ENCODE data around the gene CLSTN2. TPM values are rescaled to one million over a fixed set of nuclear protein-coding genes. Genes with fewer than 3 reads are reported as not detected.
A peak's percentile ranks its signal among the peaks of the same experiment; 100 is the strongest.

CLSTN2 gene
- total and polyA plus RNA-seq, 9 donors, result 28.9 to 263 (median 134) TPM

DNA sequence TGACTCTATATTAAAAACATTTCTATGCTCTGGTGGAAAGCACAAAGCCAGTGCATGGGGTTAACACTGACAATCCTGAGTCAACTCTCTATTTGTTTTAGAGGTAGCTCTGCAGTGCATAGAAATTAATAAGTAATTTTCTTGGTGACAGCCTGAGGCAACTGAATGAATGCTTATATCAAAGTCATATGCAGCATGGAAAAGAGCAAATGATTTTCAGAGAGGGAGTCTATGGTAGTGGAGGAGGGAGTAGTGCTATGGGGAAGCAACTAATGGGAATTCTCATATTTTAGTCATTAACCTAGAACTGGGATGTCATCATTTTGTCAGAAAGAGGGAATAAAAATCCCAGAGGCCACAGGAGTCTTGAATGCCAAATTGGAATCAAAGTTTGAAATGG is 99.1 kb downstream of the CLSTN2 start:
- H3K4me1 ChIP-seq (ENCODE audit: insufficient read depth), result peaks cover 3% of the 10 kb centered on the region
- intact Hi-C loops (cut with DNase I), result no loop called here
- no peak overlapping the region for H3K27ac ChIP-seq
- TF ChIP-seq POLR2A (IDR thresholded peaks at IDR 0.05) (no peak), EP300 (IDR thresholded peaks at IDR 0.05) (no peak)
- TF ChIP-seq, protein P1, sequence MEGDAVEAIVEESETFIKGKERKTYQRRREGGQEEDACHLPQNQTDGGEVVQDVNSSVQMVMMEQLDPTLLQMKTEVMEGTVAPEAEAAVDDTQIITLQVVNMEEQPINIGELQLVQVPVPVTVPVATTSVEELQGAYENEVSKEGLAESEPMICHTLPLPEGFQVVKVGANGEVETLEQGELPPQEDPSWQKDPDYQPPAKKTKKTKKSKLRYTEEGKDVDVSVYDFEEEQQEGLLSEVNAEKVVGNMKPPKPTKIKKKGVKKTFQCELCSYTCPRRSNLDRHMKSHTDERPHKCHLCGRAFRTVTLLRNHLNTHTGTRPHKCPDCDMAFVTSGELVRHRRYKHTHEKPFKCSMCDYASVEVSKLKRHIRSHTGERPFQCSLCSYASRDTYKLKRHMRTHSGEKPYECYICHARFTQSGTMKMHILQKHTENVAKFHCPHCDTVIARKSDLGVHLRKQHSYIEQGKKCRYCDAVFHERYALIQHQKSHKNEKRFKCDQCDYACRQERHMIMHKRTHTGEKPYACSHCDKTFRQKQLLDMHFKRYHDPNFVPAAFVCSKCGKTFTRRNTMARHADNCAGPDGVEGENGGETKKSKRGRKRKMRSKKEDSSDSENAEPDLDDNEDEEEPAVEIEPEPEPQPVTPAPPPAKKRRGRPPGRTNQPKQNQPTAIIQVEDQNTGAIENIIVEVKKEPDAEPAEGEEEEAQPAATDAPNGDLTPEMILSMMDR (IDR thresholded peaks at IDR 0.05), result no peak
- H3K4me3 ChIP-seq, result no peak overlapping the region
- no peaks in the 10 kb centered on the region for H3K9me3 ChIP-seq
- no peaks in the 10 kb centered on the region for H3K27me3 ChIP-seq
- no peak for DNase-seq
- H3K36me3 ChIP-seq, result no peaks in the 10 kb centered on the region

DNA sequence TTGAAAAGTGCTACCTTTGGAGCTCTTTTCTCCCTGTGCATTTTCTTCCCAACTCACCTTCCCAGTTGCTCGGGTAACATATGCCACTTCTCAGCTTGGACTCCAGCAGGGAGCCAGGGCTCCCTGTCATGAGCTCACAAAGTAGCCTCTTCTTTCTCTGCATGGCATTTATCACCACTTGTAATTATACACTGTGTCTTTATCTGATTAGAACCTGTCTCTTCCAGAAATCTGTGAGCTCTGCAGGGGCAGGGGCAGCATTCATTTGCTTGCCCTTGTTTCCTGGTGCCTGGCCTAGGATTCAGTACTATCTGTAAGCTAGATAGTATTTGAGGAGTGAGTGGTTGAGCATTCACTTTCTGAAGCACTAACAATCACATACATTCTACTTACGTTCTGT is 100.9 kb downstream of the CLSTN2 start:
- no peak overlapping the region for H3K27ac ChIP-seq
- peaks cover 3% of the 10 kb centered on the region for H3K4me1 ChIP-seq (ENCODE audit: insufficient read depth)
- no peaks in the 10 kb centered on the region for H3K27me3 ChIP-seq
- no peak overlapping the region for H3K4me3 ChIP-seq
- intact Hi-C loops (cut with DNase I), result no loop called here
- no peak for TF ChIP-seq EP300 (IDR thresholded peaks at IDR 0.05)
- TF ChIP-seq, protein P1 (IDR thresholded peaks at IDR 0.05), result no peak
- no peak for TF ChIP-seq POLR2A (IDR thresholded peaks at IDR 0.05)
- WGBS, 3 donors, result 83 to 85% (median 83%) methylated on average over 2 of the region's 2 CpGs
- H3K36me3 ChIP-seq, result no peaks in the 10 kb centered on the region
- DNase-seq, result no peak
- H3K9me3 ChIP-seq, result no peaks in the 10 kb centered on the region

DNA sequence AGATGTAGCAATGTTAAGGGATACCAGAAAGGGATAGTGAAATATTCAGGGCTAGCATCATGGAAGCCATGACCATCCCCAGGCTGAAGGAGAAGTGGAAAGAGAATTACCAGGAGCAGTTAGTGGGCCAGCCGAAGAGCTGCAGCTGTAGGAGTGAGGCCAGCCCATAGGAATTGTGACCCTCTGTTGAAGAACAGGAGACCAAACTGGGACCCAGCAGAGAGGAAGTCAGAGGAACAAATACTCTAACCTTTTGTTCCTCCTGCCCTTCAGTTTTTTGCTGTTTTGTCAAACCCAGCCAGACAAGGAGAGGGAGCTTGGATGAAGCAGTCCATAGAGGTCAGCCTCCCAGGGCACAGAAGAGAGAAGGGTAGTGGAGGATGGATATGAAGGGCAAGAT is 115.4 kb downstream of the CLSTN2 start:
- no peaks in the 10 kb centered on the region for H3K27me3 ChIP-seq
- intact Hi-C loops (cut with DNase I), result no loop called here
- no peaks in the 10 kb centered on the region for H3K9me3 ChIP-seq
- H3K27ac ChIP-seq, result no peak overlapping the region
- no peak overlapping the region for H3K4me3 ChIP-seq
- peaks cover 5% of the 10 kb centered on the region for H3K4me1 ChIP-seq (ENCODE audit: insufficient read depth)
- no peak for TF ChIP-seq EP300 (IDR thresholded peaks at IDR 0.05)
- TF ChIP-seq, protein P1 (IDR thresholded peaks at IDR 0.05), result no peak
- no peak for TF ChIP-seq POLR2A (IDR thresholded peaks at IDR 0.05)
- H3K36me3 ChIP-seq, result no peaks in the 10 kb centered on the region
- DNase-seq, result no peak
- 86 to 97% (median 88%) methylated on average over 1 of the region's 1 CpG for whole genome bisulfite sequencing, 3 donors

DNA sequence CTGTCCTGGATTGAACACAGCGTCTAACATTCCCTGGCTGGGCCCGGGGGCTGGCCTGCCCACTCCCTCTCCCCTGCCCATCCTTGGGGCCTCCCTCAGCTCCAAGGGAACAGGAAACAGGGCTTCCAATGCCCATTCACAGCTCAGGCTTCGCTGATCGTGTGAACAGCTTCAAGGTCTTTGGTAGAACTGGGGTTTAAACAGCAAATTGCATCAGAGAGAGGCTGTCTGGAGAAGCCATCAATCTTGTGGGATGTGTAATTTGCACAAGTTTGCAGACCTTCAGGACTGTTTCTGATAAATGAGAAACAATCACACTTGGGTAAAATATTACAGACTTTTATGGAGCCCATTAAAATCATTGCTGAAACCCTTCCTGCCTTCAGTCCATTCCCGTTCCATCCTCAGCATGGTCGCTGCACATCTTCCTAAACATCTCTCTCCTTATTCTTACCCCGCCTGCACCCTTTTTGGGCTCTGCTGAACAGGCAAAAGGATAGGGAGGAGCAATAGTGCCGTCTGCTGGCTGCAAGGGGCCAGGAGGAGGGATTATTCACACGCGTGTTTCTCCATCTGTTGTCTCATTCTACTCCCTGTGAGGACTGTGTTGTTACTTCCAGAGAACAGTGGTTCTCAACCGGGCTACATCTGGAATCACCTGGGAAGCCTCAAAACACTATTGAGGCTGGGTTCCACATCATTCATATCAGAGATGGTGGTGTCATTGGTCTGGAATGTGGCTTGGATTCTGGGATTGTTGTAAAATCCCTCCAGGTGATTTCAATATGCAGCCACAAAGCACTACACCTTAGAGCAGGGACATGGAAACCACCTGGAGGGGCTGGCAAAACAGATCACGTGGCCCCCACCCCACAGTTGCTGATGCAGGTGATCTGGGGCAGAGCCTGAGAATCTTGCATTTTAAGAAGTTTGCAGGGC is 116.3 kb downstream of the CLSTN2 start:
- intact Hi-C loops (cut with DNase I), result no loop called here
- Histone ChIP-seq H3K4me1 (ENCODE audit: insufficient read depth) (peaks cover 5% of the 10 kb centered on the region), H3K36me3 (no peaks in the 10 kb centered on the region), H3K4me3 (no peak overlapping the region), H3K9me3 (no peaks in the 10 kb centered on the region), H3K27me3 (no peaks in the 10 kb centered on the region), H3K27ac (no peak overlapping the region)
- DNase-seq, result peak in 3 of 5 donors; percentile 27 to 52 (median 49)
- 45 to 59% (median 52%) methylated on average over 12 of the region's 12 CpGs for WGBS, 3 donors
- TF ChIP-seq, protein P1 (IDR thresholded peaks at IDR 0.05), result no peak
- TF ChIP-seq EP300 (IDR thresholded peaks at IDR 0.05), result no peak
- no peak for TF ChIP-seq POLR2A (IDR thresholded peaks at IDR 0.05)
